HK-2 (cell line): ENCODE results near the gene TBC1D3B.
"Not testable (repeated sequence)": the region's sequence is repeated elsewhere in the genome, so short reads cannot be mapped to it uniquely, and the experiment has no call there.

Source experiments
- DNase-seq: peaks from one replicate; pipeline ENCODE4 v3.0.0-alpha.2; 2018; ENCODE audit not compliant: unreplicated experiment

Gene TBC1D3B

GRCh38 chr17:36129616-36130015 lies 46.8 kb downstream of the TBC1D3B start:
- no peak for DNase-seq

GRCh38 chr17:36128411-36128978 lies 47.9 kb downstream of the TBC1D3B start:
- DNase-seq, result no peak

GRCh38 chr17:36127911-36128310 lies 48.5 kb downstream of the TBC1D3B start:
- no peak for DNase-seq

GRCh38 chr17:36127199-36127893 lies 49.1 kb downstream of the TBC1D3B start:
- DNase-seq, result no peak

- DNase-seq, result no peak
Measured at GRCh38 chr17:36124879-36125824, 51.3 kb downstream of the TBC1D3B start.

GRCh38 chr17:36123431-36123830 lies 53.0 kb downstream of the TBC1D3B start:
- DNase-seq, result no peak

GRCh38 chr17:36121099-36121498 lies 55.3 kb downstream of the TBC1D3B start:
- DNase-seq, result not testable (repeated sequence)

- DNase-seq, result no peak
Measured at GRCh38 chr17:36120221-36120620, 56.2 kb downstream of the TBC1D3B start.

GRCh38 chr17:36118477-36119353 lies 57.7 kb downstream of the TBC1D3B start:
- DNase-seq, result no peak

- no peak for DNase-seq
Measured at GRCh38 chr17:36117505-36118382, 58.7 kb downstream of the TBC1D3B start.
